Osteocyte (in vitro differentiated cells): ENCODE measurements around the gene G0S2. TPM values are rescaled to one million over a fixed set of nuclear protein-coding genes. Genes with fewer than 3 reads are reported as not detected.
A peak's percentile ranks its signal among the peaks of the same experiment; 100 is the strongest.

Source experiments
- DNase-seq: peaks from one replicate; pipeline ENCODE4 v3.0.0; 2021; ENCODE audit warnings: mixed read lengths; ENCODE audit not compliant: unreplicated experiment; ENCODE audit errors: extremely low spot score
- H3K27ac Mint-ChIP-seq: one replicate; pipeline ENCODE4 v1.8.0; 2021; ENCODE audit warnings: mild to moderate bottlenecking, mixed read lengths; ENCODE audit not compliant: unreplicated experiment
- H3K27me3 Mint-ChIP-seq: one replicate; pipeline ENCODE4 v1.8.0; 2021; ENCODE audit warnings: mixed read lengths; ENCODE audit not compliant: unreplicated experiment
- H3K36me3 Mint-ChIP-seq: one replicate; pipeline ENCODE4 v1.8.0; 2021; ENCODE audit warnings: mixed read lengths; ENCODE audit not compliant: unreplicated experiment
- H3K4me1 Mint-ChIP-seq: one replicate; pipeline ENCODE4 v1.8.0; 2021; ENCODE audit warnings: mixed read lengths; ENCODE audit not compliant: unreplicated experiment
- H3K4me3 Mint-ChIP-seq: one replicate; pipeline ENCODE4 v1.8.0; 2021; ENCODE audit warnings: mild to moderate bottlenecking, moderate library complexity, mixed read lengths; ENCODE audit not compliant: unreplicated experiment
- H3K9me3 Mint-ChIP-seq: one replicate; pipeline ENCODE4 v1.8.0; 2021; ENCODE audit warnings: mixed read lengths; ENCODE audit not compliant: unreplicated experiment
- CTCF ChIP-seq: fragments of 200-600 bp; sonication (generic); IDR thresholded peaks from 2 replicates; pipeline ENCODE4 v1.5.0; 2021; ENCODE audit warnings: antibody characterized with exemption, mild to moderate bottlenecking, moderate library complexity
- long read RNA-seq: library from polyadenylated mRNA; unstranded; transcript quantifications from one replicate; pipeline ENCODE4 v2.0.0, GENCODE V29; 2021
- total RNA-seq: library from RNA; stranded (reverse); gene quantifications from 2 replicates; pipeline ENCODE4 v1.2.1, GENCODE V29; 2021

G0S2 gene
- 0.40 TPM in 1 of 2 replicates, not detected in the other for total RNA-seq
- long read RNA-seq, partial matches to known transcripts: 0 of 1 reads
- long read RNA-seq, other reads (novel, unspliced or antisense): 1 of 1 reads

- peaks cover 90% of the 10 kb centered on the region for H3K27me3 Mint-ChIP-seq
- no peak for DNase-seq
- H3K36me3 Mint-ChIP-seq: no peaks in the 10 kb centered on the region
- peak within 1 kb of the TSS; percentile 70 for H3K4me3 Mint-ChIP-seq
- no peaks in the 10 kb centered on the region for H3K9me3 Mint-ChIP-seq
- TF ChIP-seq CTCF: no peak
- H3K4me1 Mint-ChIP-seq: peaks cover 15% of the 10 kb centered on the region
- no peak within 1 kb of the TSS for H3K27ac Mint-ChIP-seq
Measured at GRCh38 chr1:209674957-209675564, at the start of gene G0S2. G0S2 (plus strand) TSS chr1:209675412; CDS start chr1:209675685, 273 bp downstream.

- Mint-ChIP-seq H3K4me1 (peaks cover 17% of the 10 kb centered on the region), H3K9me3 (no peaks in the 10 kb centered on the region), H3K27ac (no peak overlapping the region), H3K27me3 (no peaks in the 10 kb centered on the region), H3K4me3 (no peak overlapping the region), H3K36me3 (no peaks in the 10 kb centered on the region)
- DNase-seq: no peak
- TF ChIP-seq CTCF: no peak
Measured at GRCh38 chr1:209625791-209626285, 49.4 kb upstream of the G0S2 start.

- no peaks in the 10 kb centered on the region for H3K36me3 Mint-ChIP-seq
- no peaks in the 10 kb centered on the region for H3K9me3 Mint-ChIP-seq
- H3K27me3 Mint-ChIP-seq: no peaks in the 10 kb centered on the region
- H3K27ac Mint-ChIP-seq: no peak overlapping the region
- DNase-seq: no peak
- H3K4me1 Mint-ChIP-seq: peaks cover 15% of the 10 kb centered on the region
- no peak for TF ChIP-seq CTCF
- no peak overlapping the region for H3K4me3 Mint-ChIP-seq
Measured at GRCh38 chr1:209626346-209627026, 48.7 kb upstream of the G0S2 start.

GRCh38 chr1:209627027-209627731 is 48.0 kb upstream of the G0S2 start:
- Mint-ChIP-seq H3K4me1 (peaks cover 15% of the 10 kb centered on the region), H3K27ac (no peak overlapping the region), H3K27me3 (no peaks in the 10 kb centered on the region), H3K36me3 (no peaks in the 10 kb centered on the region), H3K4me3 (no peak overlapping the region), H3K9me3 (no peaks in the 10 kb centered on the region)
- no peak for DNase-seq
- no peak for TF ChIP-seq CTCF
